OCI-LY3 (cell line): ENCODE results near the gene ZNRF1.
A peak's percentile ranks its signal among the peaks of the same experiment; 100 is the strongest.
"Not testable (repeated sequence)": the region's sequence is repeated elsewhere in the genome, so short reads cannot be mapped to it uniquely, and the experiment has no call there.

Experiments
- H2AFZ ChIP-seq: fragments of 200-600, 300-600 bp; shearing (Covaris generic); 2 replicates; pipeline ENCODE4 v1.6.0; 2014; ENCODE audit warnings: antibody characterized with exemption, low read depth, low read length
- H3K27ac ChIP-seq: fragments of 200-600, 300-600 bp; sonication (generic); 2 replicates; pipeline ENCODE4 v1.5.1; 2014; ENCODE audit warnings: mild to moderate bottlenecking, low read length, moderate library complexity, mixed read lengths
- H3K27me3 ChIP-seq: fragments of 200-600, 300-600 bp; sonication (generic); 2 replicates; pipeline ENCODE4 v1.6.1; 2014; ENCODE audit warnings: low read depth, low read length, mixed read lengths
- H3K36me3 ChIP-seq: fragments of 200-600, 300-600 bp; sonication (generic); replicated peaks from 2 replicates; pipeline ENCODE3; 2014; ENCODE audit warnings: low read depth, low read length, mixed read lengths
- H3K4me1 ChIP-seq: fragments of 300-600, 200-600 bp; sonication (generic); 2 replicates; pipeline ENCODE4 v1.6.1; 2014; ENCODE audit warnings: low read length, mixed read lengths
- H3K4me2 ChIP-seq: fragments of 200-600, 300-600 bp; sonication (generic); 2 replicates; pipeline ENCODE4 v1.6.1; 2014; ENCODE audit warnings: low read length, mixed read lengths
- H3K4me3 ChIP-seq: fragments of 300-600, 200-600 bp; sonication (generic); 2 replicates; pipeline ENCODE4 v1.5.1; 2014; ENCODE audit warnings: antibody characterized with exemption, mild to moderate bottlenecking, low read length, moderate library complexity
- H3K79me2 ChIP-seq: fragments of 300-600, 200-600 bp; shearing (Covaris generic); 2 replicates; pipeline ENCODE4 v1.6.1; 2014; ENCODE audit warnings: mild to moderate bottlenecking, low read length, mixed read lengths
- H3K9ac ChIP-seq: fragments of 300-600, 200-600 bp; shearing (Covaris generic); 2 replicates; pipeline ENCODE4 v1.6.0; 2014; ENCODE audit warnings: mild to moderate bottlenecking, low read length, moderate library complexity
- H3K9me3 ChIP-seq: fragments of 200-600, 300-600 bp; shearing (Covaris generic); 2 replicates; pipeline ENCODE4 v1.6.1; 2014; ENCODE audit warnings: low read length, mixed read lengths; ENCODE audit not compliant: insufficient read depth
- H4K20me1 ChIP-seq: fragments of 200-600, 300-600 bp; sonication (generic); 2 replicates; pipeline ENCODE4 v1.6.1; 2016; ENCODE audit warnings: low read length, mixed read lengths; ENCODE audit not compliant: insufficient read depth
- CTCF ChIP-seq: fragments of 200-600, 300-600 bp; sonication (generic); IDR thresholded peaks from 2 replicates; pipeline ENCODE4 v1.5.1; 2014; ENCODE audit warnings: antibody characterized with exemption, low read length, low read depth
- EZH2phosphoT487 ChIP-seq: fragments of 200-600 bp; shearing (Covaris generic); IDR thresholded peaks from 2 replicates; pipeline ENCODE4 v1.6.1; 2018; ENCODE audit warnings: antibody characterized with exemption, mixed run types, low read depth

ZNRF1 gene

GRCh38 chr16:75007443-75007842 is 8.6 kb downstream of the ZNRF1 start:
- Histone ChIP-seq H3K4me2 (no peak overlapping the region), H3K9ac (no peak overlapping the region), H3K4me1 (peaks cover 16% of the 10 kb centered on the region), H3K9me3 (no peaks in the 10 kb centered on the region), H3K36me3 (no peaks in the 10 kb centered on the region), H4K20me1 (no peaks in the 10 kb centered on the region; the same call in 1 of the 2 replicates), H3K27ac (no peak overlapping the region), H3K79me2 (0 out of 2 replicates have a peak, but pooled peaks cover 3% of the 10 kb centered on the region), H3K27me3 (no peaks in the 10 kb centered on the region), H2AFZ (no peak overlapping the region), H3K4me3 (no peak overlapping the region)
- TF ChIP-seq CTCF (no peak), EZH2phosphoT487 (no peak)

- peaks cover 25% of the 10 kb centered on the region for H3K4me1 ChIP-seq
- H3K4me2 ChIP-seq: no peak overlapping the region
- no peak overlapping the region for H3K9ac ChIP-seq
- no peak overlapping the region for H3K4me3 ChIP-seq
- peaks cover 3% of the 10 kb centered on the region; the same call in 1 of the 2 replicates for H3K79me2 ChIP-seq
- H3K9me3 ChIP-seq: no peaks in the 10 kb centered on the region
- no peak for TF ChIP-seq CTCF
- no peak for TF ChIP-seq EZH2phosphoT487
- H3K36me3 ChIP-seq: no peaks in the 10 kb centered on the region
- no peaks in the 10 kb centered on the region for H3K27me3 ChIP-seq
- no peak overlapping the region for H3K27ac ChIP-seq
- no peak overlapping the region for H2AFZ ChIP-seq
- H4K20me1 ChIP-seq: no peaks in the 10 kb centered on the region
These were observed 11.6 kb downstream of the ZNRF1 start for GRCh38 chr16:75010427-75010826.

- Histone ChIP-seq H3K4me2 (peak overlapping the region; percentile 83), H3K4me1 (peaks cover 25% of the 10 kb centered on the region), H3K36me3 (no peaks in the 10 kb centered on the region), H3K79me2 (peaks cover 3% of the 10 kb centered on the region; the same call in 1 of the 2 replicates), H2AFZ (peak overlapping the region; percentile 63; the same call in 1 of the 2 replicates), H3K27me3 (no peaks in the 10 kb centered on the region), H3K4me3 (peak overlapping the region; percentile 70), H3K27ac (peak overlapping the region; percentile 28), H3K9ac (peak overlapping the region; percentile 44; the same call in 1 of the 2 replicates), H4K20me1 (no peaks in the 10 kb centered on the region), H3K9me3 (no peaks in the 10 kb centered on the region)
- TF ChIP-seq CTCF (no peak), EZH2phosphoT487 (no peak)
These were observed 12.9 kb downstream of the ZNRF1 start for GRCh38 chr16:75011634-75012307.

GRCh38 chr16:75012380-75013081 is 13.7 kb downstream of the ZNRF1 start:
- peaks cover 25% of the 10 kb centered on the region for H3K4me1 ChIP-seq
- H3K27ac ChIP-seq: peak overlapping the region; percentile 28
- H3K9ac ChIP-seq: peak overlapping the region; percentile 44
- no peaks in the 10 kb centered on the region for H3K9me3 ChIP-seq
- peak overlapping the region; percentile 70 for H3K4me3 ChIP-seq
- H3K79me2 ChIP-seq: peaks cover 3% of the 10 kb centered on the region; the same call in 1 of the 2 replicates
- peak overlapping the region; percentile 83 for H3K4me2 ChIP-seq
- peak overlapping the region; percentile 63 for H2AFZ ChIP-seq
- no peaks in the 10 kb centered on the region for H3K27me3 ChIP-seq
- TF ChIP-seq EZH2phosphoT487 (no peak), CTCF (no peak)
- H4K20me1 ChIP-seq: no peaks in the 10 kb centered on the region
- no peaks in the 10 kb centered on the region for H3K36me3 ChIP-seq

- not testable (repeated sequence) for H4K20me1 ChIP-seq, H3K9ac ChIP-seq, H3K27me3 ChIP-seq, H3K36me3 ChIP-seq, H3K27ac ChIP-seq, H3K9me3 ChIP-seq, H3K79me2 ChIP-seq
- peak overlapping the region; percentile 70 for H3K4me3 ChIP-seq
- peaks cover 25% of the 10 kb centered on the region for H3K4me1 ChIP-seq
- peak overlapping the region; percentile 83 for H3K4me2 ChIP-seq
- peak overlapping the region; percentile 63 for H2AFZ ChIP-seq
These were observed 14.3 kb downstream of the ZNRF1 start for GRCh38 chr16:75013123-75013522.
